GM21529 (cell line): ENCODE measurements around the gene TMC5.

Experiments
- ATAC-seq: cut with Tn5 transposase; IDR thresholded peaks from one replicate; pipeline ENCODE4 v1.9.1; 2021; ENCODE audit not compliant: unreplicated experiment

The TMC5 gene

GRCh38 chr16:19450186-19450585 lies 32.5 kb downstream of the TMC5 start:
- no peak for ATAC-seq

DNA sequence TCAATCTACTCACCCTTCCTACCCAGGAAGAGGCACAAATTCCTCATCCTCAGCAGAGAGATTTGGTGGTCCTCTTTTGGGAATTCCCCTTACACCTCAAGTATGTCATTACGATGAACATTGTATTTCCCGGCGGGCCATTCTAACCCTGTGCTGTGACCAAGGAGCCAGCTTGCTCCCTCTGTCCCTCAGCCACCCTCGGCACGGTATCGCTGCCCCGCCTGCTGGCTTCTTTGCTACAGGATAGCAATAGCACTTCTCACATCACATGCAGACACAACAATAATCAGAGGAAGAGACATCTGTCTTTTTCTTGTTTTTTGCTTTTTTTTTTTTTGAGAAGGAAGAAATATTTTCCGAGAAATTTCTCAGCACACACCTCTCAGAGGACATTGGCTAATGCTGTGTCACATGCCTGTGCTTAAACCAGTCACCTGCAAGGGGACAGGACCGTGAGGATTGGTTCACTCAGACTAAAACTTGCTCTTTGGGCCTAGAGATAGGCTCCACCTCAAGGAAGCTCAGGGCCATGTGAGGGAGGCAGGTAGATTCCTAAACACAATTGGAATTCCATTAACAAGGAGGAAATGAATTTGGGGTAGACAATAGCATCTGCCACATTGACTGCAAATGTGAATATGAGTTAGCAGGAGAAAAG lies 41.2 kb downstream of the TMC5 start:
- no peak for ATAC-seq

DNA sequence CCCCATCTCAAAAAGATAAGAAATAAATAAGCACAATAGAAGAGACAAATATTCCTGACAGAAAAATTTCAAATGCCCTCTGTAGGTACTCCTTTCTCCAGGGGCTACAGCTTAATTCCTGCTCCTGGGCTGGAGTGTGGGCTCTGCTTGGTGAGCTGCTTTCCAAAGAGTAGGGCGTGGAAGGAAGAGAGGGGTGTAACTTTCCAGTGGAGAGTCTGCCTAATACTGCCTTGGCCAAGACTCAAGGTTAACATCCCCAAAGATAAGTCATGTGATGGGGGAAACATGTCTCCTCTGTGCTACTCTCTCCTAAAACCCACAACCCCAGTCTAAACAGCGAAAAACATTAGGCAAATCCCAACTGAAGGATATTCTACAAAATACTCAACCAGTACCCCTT lies 42.7 kb downstream of the TMC5 start:
- no peak for ATAC-seq

DNA sequence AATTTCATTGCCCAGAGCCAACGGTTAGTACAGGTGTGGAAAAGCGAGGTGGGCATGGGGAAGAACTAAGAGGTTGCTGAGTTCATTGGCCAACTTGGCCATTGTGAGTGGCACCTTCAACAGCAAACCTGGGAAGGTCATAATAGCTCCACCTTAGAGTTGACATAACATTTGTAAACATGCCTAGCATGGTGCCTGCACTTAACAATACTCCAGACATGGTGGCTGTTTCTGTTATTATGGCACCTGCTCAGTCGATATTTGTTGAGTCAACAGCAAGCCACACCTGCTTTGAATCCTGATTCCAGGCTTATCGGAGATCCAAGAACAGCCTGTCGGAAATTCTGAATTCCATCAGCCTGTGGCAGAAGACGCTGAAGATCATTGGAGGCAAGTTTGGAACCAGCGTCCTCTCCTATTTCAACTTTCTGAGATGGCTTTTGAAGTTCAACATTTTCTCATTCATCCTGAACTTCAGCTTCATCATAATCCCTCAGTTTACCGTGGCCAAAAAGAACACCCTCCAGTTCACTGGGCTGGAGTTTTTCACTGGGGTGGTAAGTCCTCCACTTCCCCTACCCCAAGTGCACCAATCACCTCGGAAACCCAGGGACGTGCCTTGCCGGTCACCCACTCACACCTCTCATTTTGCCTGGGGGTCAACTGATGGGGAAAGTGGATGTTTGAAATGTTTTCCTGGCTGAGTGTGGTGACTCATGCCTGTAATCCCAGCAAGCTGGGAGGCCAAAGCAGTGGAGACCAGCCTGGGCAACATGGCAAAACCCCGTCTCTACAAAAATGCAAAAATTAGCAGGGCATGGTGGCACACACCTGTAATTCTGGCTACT lies 46.0 kb downstream of the TMC5 start:
- no peak for ATAC-seq

DNA sequence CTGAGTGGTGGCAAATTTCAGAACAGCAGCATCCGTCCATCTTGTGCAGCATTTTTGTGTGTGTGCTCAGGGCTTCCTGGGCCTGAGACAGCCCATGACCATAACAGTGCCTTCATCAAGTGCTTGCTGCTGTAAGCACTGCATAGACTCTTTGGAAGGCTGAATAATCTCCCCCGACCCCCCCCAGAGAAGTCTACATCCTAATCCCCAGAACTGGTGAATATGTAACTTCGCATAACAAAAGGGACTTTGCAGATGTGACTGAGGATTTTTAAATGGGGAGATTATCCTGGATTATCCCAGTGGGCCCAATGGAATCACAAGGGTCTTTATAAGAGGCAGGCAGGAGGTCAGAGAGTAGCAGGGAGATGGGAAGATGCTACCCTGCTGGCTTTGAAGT lies 50.6 kb downstream of the TMC5 start:
- ATAC-seq = no peak

- no peak for ATAC-seq
Measured at GRCh38 chr16:19472482-19472881, 54.8 kb downstream of the TMC5 start.

- no peak for ATAC-seq
Measured at GRCh38 chr16:19474617-19475016, 56.9 kb downstream of the TMC5 start.

DNA sequence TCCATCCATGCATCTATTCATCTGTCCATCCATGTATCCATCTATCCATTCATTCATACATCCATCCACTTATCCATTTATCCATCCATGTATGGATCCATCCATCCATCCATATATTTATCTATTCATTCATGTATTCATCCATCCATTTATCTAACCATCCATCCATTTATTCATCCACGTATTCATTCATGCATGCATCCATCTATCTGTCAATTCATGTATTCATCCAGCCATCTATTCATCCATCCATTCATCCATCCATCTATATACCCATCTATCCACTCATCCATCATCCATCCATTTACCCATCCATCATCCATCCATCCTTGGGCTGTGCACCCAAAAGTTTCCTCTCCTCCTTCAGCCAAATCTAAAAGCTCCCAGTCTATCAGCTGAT lies 60.8 kb downstream of the TMC5 start:
- no peak for ATAC-seq

DNA sequence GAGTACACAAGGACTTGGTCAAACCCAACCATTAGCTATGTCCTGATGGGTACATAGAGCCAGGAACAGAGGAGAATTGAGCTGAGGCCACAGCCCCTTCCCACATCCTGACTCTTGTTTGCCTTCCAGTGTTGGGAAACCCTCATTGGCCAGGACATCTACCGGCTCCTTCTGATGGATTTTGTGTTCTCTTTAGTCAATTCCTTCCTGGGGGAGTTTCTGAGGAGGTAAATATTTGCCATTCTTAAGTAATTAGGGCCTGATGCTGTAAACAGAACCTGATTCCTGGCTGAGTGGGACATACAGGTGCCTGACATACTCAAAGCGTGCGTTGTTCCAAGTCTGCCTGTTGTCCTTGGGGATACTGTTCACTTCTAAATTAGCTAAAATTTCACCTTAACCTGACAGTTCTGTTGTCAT lies 61.6 kb downstream of the TMC5 start:
- ATAC-seq = no peak

DNA sequence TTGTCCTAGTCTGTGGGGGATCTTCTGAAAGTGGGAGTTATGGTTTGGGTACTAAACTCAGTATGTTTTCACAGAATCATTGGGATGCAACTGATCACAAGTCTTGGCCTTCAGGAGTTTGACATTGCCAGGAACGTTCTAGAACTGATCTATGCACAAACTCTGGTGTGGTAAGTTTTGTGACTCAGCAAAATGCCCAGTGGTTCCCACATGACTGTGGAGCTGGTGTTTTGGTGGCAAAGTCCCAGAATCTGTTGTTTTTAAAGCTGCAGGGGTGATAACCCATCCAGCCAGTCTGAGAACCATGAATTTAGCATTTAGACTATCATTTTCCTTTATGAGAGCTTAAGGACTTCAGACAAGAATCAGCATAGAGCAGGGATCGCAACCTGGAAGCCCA lies 63.6 kb downstream of the TMC5 start:
- no peak for ATAC-seq

DNA sequence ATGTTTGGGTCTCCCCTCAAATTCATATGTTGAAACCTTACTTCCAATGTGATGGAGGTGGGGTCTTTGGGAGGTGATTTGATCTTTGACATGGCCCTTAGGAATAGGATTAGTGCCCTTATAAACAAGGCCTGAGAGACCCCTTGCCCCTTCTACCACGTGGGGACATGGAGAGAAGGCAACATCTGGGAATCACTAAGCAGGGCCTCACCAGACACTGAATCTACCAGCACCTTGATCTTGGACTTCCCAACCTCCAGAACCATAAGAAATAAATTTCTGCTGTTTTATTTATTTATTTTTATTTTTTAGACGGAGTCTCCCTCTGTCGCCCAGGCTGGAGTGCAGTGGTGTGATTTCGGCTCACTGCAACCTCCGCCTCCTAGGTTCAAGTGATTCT lies 64.1 kb downstream of the TMC5 start:
- ATAC-seq = no peak

DNA sequence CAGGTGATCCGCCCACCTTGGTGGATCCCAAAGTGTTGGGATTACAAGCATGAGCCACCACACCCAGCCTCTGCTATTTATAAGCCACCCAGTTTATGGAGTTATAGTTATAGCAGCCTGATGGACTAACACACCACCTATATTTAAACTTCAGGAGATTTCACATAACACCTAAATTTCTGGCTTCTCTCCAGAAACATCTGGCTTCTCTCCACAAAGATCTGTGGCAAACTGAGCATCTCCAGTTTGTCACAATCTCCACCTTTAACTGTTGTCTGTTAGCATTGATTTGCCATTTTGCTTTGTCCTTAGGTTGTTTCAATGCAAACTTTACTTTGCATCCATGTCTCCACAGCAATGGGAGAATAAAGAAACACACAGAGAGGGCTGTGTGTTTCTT lies 64.6 kb downstream of the TMC5 start:
- no peak for ATAC-seq

DNA sequence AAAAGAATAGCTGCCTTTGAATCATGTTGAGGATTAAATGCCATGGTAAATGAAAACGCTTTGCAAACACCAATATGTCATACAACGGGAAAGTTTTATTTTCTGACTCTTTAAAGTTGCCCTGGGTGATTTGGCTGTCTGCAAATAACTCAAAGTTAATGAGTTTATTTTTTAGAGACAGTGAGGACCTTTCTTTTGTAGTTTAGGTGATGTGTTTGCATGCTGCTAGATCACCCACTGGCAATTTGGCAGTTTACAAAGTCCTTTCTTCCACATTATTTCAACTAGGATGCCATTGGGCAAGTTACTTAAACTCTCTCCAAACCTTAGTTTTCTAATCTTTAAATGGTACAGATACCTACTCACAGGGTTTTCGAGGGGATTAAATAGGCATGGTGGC lies 66.4 kb downstream of the TMC5 start:
- no peak for ATAC-seq

GRCh38 chr16:19485611-19486010 lies 67.9 kb downstream of the TMC5 start:
- ATAC-seq = no peak

- no peak for ATAC-seq
Measured at GRCh38 chr16:19486051-19486450, 68.4 kb downstream of the TMC5 start.

DNA sequence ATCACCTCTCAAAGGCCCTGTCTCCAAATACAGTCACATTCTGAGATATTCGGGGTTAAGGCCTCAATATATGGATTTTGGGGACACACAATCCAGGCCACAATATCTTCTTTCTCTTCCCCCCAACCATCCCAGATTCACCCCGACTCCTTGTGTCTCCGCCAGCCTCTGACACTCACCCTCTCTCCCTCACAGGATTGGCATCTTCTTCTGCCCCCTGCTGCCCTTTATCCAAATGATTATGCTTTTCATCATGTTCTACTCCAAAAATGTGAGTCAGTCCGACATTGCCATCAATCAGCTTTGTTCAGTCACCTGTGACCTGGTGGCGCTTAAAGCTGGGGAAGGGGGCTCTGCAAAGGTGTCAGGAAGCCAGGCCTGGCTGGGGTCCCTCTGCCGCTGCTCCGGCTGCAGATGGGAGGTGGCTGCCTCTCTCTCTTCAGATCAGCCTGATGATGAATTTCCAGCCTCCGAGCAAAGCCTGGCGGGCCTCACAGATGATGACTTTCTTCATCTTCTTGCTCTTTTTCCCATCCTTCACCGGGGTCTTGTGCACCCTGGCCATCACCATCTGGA lies 69.2 kb downstream of the TMC5 start:
- no peak for ATAC-seq

DNA sequence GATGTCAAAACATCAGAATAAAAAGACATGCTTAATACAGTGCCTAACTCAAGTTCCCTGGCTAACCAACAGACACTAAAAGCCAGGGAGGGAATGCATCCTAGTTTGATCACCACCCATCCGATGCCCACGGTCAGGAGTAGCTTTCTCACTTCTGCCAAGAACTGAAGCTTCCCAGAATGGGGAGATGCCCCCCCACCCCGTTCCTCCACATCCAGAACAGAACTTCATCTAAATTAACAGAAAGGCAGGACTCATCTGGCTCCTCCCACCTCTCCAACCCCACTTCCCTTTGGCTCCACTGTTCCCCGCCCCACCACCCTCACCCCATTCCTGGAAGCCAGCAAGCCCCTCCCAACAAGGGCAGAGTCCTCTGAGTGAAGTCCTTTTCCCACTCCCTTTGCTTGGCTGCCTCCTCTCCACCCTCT lies 70.5 kb downstream of the TMC5 start:
- ATAC-seq = no peak

DNA sequence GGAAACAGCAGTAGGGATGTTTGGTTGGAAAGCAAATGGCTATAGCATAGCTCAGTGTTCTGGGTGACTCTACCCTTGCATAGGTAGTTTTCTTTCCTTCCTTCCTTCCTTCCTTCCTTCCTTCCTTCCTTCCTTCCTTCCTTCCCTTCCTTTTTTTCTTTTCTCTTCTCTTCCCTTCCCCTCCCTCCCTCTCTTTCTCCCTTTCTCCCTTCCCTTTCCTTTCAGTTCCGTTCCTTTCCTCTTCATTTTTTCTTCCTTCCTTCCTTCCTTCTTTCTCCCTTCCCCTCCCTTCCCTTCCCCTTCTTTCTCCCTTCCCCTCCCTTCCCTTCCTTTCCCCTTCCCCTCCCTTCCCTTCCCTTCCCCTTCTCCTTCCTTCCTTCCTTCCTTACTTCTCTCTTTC lies 72.9 kb downstream of the TMC5 start:
- no peak for ATAC-seq

DNA sequence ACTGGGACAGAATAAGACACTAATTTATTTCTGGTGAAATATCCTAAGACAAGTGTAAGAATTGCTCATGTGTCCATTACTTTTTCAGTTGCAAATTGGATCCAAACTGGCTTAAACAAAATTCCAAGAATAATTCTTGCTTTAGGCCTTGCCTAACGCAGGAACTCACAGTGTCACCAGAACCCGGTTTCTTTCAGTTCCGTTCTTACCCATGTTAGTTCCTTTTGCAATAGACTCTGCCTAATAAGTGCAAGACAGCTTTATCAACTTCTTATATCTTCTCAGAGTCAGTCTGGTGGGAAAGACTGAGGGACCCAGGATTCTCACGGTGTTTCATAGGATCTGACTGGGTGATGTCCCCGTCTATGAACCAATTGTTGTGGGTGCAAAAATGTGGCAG lies 79.5 kb downstream of the TMC5 start:
- no peak for ATAC-seq

DNA sequence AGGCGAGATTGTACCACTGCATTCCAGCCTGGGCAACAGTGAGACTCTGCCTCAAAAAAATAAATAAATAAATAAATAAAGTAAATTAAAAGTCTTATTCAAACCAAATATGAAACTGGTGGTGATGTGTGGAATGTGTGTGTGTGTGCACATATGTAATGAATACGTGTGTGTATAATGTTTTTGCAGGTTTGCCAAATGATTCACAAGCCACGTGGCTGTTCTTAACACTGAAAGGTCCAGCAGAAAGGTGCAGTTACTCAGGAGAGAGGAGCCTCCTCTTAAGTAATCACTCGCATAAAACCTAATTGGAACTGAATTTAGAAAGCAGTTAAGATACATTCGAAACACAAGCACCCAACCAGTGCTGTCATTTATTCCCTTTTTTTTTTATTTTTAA lies 81.3 kb downstream of the TMC5 start:
- ATAC-seq = no peak

DNA sequence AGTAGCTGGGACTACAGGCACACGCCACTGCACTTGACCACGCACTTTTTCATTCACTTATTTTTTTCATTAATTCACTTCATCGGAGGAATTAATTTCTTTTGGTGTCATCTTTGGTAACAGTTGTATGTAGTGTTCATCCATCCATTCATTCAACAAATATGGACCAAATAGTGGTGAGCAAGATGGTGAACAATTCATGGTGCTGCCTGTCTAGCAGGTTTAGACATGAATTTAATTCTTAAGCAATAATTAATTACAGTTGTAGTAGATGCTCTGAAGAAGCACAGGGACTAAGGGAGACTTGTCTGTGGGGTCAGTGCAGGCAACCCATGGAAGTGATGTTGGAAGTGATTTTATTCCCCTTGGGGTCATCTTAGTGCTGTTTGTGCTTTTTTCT lies 81.8 kb downstream of the TMC5 start:
- no peak for ATAC-seq

GRCh38 chr16:19502395-19503131 lies 84.9 kb downstream of the TMC5 start:
- ATAC-seq = no peak
